ENCODE measurements around the gene SRP14.
"Not testable (repeated sequence)": the region's sequence is repeated elsewhere in the genome, so short reads cannot be mapped to it uniquely, and the experiment has no call there.

The SRP14 gene

GRCh38 chr15:40016224-40016865, 22.6 kb downstream of the SRP14 start:
- no peak for DNase-seq

DNA sequence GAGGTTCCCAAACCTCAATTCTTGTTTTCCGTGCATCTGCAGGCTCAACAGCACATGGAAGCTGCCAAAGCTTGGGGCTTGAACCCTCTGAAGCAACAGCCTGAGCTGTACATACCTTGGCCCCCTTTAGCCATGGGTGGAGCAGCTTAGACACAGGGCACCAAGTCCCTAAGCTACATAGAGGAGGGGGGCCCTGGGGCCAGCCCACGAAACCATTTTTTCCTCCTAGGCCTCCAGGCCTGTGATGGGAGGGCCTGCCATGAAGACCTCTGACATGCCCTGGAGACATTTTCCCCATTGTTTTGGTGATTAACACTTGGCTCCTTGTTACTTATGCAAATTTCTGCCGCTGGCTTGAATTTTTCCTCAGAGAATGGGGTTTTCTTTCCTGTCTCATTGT, 24.6 kb downstream of the SRP14 start:
- DNase-seq = no peak

DNA sequence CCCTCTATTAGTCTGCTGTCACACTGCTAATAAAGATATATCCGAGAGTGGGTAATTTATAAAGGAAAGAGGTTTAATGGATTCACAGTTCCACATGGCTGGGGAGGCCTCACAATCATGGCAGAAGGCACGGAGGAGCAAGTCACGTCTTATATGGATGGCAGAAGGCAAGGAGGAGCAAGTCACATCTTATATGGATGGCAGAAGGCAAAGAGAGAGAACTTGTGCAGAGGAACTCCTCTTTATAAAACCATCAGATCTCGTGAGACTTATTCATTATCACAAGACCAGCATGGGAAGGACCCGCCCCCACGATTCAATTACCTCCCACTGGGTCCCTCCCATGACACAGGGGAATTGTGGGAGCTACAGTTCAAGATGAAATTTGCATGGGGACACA, 25.6 kb downstream of the SRP14 start:
- not testable (repeated sequence) for DNase-seq

- no peak for DNase-seq
These were observed 27.7 kb downstream of the SRP14 start for GRCh38 chr15:40011303-40011702.

GRCh38 chr15:40010686-40011085, 28.3 kb downstream of the SRP14 start:
- DNase-seq = no peak

- no peak for DNase-seq
These were observed 30.8 kb downstream of the SRP14 start for GRCh38 chr15:40008061-40008765.

DNA sequence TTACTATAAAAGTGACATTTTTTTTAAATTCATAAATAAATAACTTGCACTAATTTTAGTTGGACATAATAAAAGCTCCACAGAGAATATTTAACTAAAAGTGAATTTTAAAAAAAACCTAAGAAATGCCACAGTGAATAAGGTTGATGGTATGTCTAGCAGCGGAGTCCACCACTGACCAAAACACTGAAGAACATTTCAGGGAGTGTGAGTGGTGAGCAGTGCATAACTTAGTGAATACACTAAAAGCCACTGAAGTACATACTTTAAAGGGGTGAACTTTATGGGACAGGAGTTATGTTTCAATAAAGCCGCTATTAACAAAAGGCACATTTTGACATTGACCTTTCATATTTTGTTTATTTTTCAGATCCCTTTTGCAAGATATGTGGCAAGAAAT, 32.3 kb downstream of the SRP14 start:
- DNase-seq = no peak

GRCh38 chr15:40006003-40006402, 33.0 kb downstream of the SRP14 start:
- DNase-seq = no peak

DNA sequence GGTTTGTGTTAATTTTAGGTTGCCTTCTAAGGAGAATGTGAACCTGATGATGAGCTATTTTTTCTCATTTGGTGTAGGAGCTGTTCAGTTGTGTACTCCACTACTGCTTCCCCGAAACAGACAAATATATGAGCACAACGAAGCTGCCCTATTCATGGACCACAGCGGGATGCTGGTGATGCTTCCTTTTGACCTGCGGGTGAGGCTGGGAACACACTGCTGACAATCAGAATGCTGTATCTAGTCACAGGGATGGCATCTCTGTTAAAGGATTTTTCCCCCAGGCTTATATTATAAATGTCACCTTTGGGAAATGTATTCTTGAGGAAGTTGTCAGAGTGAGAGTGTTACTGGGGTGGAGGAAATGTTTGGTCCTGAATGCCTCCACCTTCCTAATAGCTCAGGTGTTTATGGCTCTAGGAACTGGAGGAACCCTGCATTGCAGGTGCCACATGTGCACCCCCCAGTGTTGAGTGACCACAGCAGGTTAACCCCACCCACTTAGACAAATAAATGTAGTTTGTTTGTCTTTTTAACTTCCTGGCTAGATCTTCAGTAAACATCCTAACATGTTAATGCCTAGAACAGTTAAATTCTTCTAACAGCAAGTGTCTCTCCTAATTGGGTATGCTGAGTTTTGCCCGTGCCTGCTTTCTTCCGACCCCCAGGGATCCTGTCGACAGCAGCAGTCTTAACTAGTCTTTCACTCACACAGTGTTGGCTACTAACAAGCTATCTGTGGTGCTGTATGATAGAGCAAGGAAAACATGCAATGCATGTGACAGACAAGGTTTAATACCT, 35.7 kb downstream of the SRP14 start:
- DNase-seq = no peak

DNA sequence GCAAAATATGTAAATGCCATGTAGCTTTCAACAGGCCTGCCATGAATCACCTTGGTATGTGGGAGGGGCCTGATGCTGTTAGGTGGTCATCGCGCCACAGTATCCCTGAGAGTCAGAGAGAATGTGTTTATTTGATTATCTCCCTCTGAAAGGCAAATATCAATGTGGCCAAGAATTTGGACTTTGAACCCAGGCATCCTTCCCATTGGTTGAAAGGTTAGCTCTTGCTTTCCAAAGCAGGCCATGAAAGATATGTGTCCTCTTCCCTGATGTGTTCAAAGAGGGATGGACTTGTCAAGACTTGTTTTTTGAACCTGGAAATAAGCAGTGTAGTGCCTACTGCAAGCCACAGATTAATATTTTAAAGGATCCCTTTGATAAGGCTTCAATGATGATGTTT, 36.7 kb downstream of the SRP14 start:
- DNase-seq = no peak

DNA sequence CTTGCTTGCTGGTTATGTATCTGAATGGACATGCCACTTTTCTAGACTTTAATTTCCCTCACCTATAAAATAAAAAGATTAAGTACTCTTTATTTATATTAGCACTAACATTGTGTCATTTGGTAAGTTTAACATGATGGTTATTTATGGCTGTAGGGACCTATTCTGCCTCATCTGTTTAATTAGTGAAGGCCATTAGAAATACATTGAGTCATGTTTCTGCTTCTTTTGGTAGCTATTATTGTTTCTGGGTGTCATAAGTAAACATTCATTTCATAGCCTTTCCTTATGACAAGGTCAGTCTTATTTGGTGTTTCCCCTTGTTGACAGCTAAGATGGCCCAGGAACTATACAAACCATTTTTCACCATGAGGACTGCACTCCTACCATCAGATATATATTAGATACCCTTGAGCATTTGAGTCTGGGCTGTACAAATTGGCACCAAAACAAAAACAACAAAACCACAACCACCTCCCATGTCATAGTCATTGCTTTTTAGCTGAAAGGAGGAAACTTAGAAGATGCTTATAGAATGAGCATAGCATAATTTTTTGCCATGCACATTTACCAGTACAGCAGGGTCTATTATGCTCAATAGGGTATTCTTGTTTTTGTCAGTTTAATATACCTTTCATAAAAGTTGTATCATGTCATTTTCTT, 39.3 kb downstream of the SRP14 start:
- DNase-seq = no peak

GRCh38 chr15:39998511-39999077, 40.4 kb downstream of the SRP14 start:
- DNase-seq = no peak

DNA sequence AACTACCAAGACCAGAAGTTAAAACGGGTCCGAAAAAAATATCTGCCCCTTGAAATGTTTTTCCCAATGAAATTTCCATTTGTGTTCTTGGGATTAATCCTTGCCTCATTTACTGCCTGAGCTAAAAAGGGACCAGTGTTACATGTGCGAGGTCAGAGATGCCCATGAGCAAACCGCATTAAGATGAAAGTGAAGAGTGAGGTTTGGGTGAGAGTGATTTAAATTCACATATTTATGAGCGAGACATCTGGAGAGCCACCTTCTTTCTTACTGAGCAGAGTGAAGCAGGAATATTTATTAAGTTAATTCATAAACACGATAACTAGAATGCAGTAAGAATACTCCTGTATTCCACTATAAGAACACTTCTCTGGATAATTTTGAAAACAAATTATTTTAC, 41.3 kb downstream of the SRP14 start:
- DNase-seq = no peak

DNA sequence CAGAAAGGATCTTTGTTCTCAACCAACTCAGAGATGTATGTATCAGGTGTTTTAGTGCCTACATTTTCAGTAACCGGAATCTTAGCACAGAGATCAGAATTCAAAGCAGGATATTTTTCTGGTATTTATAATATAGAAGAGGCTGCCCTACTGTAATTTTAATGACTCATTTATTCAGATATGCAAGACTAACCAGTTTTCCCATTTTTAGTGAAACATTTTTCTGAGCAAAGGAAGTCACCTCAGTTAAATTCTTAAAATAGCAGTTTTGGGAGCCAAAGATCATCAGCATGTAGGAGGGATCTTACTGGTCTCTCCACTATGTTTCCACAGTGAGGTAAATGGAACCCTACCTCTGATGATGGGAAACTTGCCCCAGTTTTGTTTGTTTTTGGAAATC, 42.0 kb downstream of the SRP14 start:
- DNase-seq = no peak

DNA sequence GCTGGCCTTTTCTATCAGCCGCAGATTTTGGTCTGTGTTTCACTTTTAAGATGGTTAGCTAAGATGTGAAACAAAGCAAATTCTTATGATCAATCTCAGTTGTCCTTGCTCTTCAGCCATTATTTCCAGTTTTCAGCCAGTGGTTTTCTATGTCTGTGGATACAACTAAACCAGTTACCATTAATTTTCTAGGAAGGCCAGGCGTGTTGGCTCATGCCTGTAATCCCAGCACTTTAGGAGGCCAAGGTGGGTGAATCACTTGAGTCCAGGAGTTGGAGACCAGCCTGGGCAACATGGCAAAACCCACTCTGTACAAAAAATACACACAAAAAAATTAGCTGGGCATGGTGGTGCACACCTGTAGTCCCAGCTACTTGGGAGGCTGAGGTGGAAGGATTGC, 42.8 kb downstream of the SRP14 start:
- not testable (repeated sequence) for DNase-seq

DNA sequence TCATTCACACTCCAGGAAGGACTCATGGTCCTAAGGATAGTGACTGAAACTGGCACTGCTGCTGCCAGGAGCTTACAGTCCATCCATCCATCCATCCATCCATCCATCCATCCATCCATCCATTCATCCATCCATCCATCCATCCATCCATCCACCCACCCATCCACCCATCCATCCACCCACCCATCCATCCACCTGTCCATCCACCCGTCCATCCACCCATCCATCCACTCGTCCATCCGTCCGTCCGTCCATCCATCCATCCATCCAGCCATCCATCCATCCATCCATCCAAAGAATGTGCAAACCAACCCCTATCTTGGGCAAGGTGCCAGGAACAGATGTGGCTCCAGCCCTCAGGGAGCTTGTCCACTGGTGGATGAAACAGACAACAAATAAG, 46.0 kb downstream of the SRP14 start:
- not testable (repeated sequence) for DNase-seq

DNA sequence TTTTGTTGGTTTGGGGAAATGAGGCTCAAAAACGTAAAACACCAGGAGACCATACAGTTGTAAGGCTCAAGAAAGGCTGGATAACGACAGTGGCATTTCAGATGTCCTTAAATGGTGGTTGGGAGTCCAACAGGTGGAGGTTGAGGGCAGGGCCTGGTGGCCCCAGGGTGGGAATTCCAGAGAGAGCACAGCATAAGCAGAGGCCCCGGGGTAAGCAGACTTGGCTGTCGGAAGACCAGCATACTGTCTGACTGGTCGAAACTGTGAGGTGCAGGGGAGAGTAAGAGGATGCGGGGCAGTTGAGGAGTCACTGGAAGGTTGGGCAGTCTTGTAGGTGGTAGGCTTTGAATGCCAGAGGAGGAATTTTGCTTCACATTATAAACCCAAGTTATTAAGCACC, 48.3 kb downstream of the SRP14 start:
- no peak for DNase-seq

DNA sequence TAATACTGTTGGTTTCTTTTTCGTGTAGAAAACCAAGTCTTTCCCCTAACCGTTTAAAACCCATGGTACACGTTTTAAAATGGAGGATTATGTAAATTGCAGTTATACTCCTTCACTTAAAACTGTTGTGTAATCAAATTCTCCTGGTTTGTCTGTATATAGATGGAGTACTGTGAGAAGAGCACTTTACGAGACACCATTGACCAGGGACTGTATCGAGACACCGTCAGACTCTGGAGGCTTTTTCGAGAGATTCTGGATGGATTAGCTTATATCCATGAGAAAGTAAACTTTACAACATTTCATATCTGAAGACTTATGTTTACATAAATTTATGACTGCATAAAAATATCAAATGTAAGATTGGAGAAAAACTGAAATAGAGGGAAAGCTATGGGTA, 51.2 kb downstream of the SRP14 start:
- DNase-seq = no peak
